HEK293 (cell line): ENCODE measurements around the gene HS6ST3.
A peak's percentile ranks its signal among the peaks of the same experiment; 100 is the strongest.

Experiments used
- CTCF ChIA-PET: fragments of 350-600 bp; formaldehyde crosslinking; extraction: SDS; loops from one replicate; lab custom pipeline; 2021; ENCODE audit warnings: antibody characterized with exemption; lab: Yijun Ruan, JAX
- POLR2A ChIA-PET: fragments of 300-600 bp; formaldehyde crosslinking; extraction: SDS; loops from one replicate; lab custom pipeline; 2020; ENCODE audit warnings: antibody characterized with exemption, inconsistent platforms; lab: Yijun Ruan, JAX
- H3K27ac ChIP-seq: fragments of 200-500 bp; sonication (Bioruptor generic); 2 replicates; pipeline ENCODE4 v1.5.1; 2014; ENCODE audit warnings: low read depth, low read length, control low read depth, inconsistent platforms; ENCODE audit errors: extremely low read depth
- H3K36me3 ChIP-seq, 2 experiments: fragments of 200-500 bp in 1 of 2; sonication (Bioruptor generic) in 1 of 2; 1 replicate in 1 of 2; 2 replicates in 1 of 2; pipeline ENCODE4 v1.5.1; 2014 to 2017; ENCODE audit warnings: inconsistent platforms in 2 of 2, low read length in 2 of 2; ENCODE audit not compliant: control insufficient read depth in 2 of 2, insufficient read depth in 1 of 2
- H3K4me1 ChIP-seq: fragments of 200-500 bp; sonication (Bioruptor generic); 2 replicates; pipeline ENCODE4 v1.5.1; 2014; ENCODE audit warnings: mild to moderate bottlenecking, low read length, inconsistent platforms; ENCODE audit not compliant: control insufficient read depth, insufficient read depth
- H3K4me3 ChIP-seq: 2 replicates; pipeline ENCODE4 v1.5.1; 2011; ENCODE audit warnings: low read depth, mild to moderate bottlenecking, control low read depth, low read length, moderate library complexity
- H3K9me3 ChIP-seq: fragments of 200-500 bp; sonication (Bioruptor generic); 2 replicates; pipeline ENCODE4 v1.5.1; 2014; ENCODE audit warnings: low read depth, low read length, inconsistent platforms; ENCODE audit not compliant: control insufficient read depth, insufficient read depth
- REPIN1 ChIP-seq: fragments of 450-650 bp; formaldehyde crosslinking; IDR thresholded peaks from 2 replicates; pipeline ENCODE4 v1.5.1; 2017; ENCODE audit warnings: missing biosample characterization, missing genetic modification characterization, low read depth
- SCRT1 ChIP-seq: fragments of 450-650 bp; formaldehyde crosslinking; IDR thresholded peaks from 2 replicates; pipeline ENCODE4 v1.5.1; 2016; ENCODE audit warnings: missing biosample characterization, missing genetic modification characterization, borderline replicate concordance
- SCRT2 ChIP-seq: fragments of 450-650 bp; formaldehyde crosslinking; IDR thresholded peaks from 2 replicates; pipeline ENCODE4 v1.5.1; 2016; ENCODE audit warnings: missing biosample characterization, missing genetic modification characterization
- TRIM28 ChIP-seq: IDR thresholded peaks from 2 replicates; pipeline ENCODE4 v1.6.1; 2011; ENCODE audit warnings: low read length, control low read depth, borderline replicate concordance
- ZFP41 ChIP-seq: fragments of 450-650 bp; formaldehyde crosslinking; IDR thresholded peaks from 2 replicates; pipeline ENCODE4 v1.5.1; 2016; ENCODE audit warnings: missing biosample characterization, missing genetic modification characterization, borderline replicate concordance
- ZNF19 ChIP-seq: fragments of 450-650 bp; formaldehyde crosslinking; IDR thresholded peaks from 2 replicates; pipeline ENCODE4; 2016; ENCODE audit warnings: missing biosample characterization, missing genetic modification characterization, low read depth
- ZNF211 ChIP-seq: fragments of 450-650 bp; formaldehyde crosslinking; IDR thresholded peaks from 2 replicates; pipeline ENCODE4 v1.5.1; 2016; ENCODE audit warnings: low read depth, missing biosample characterization, missing genetic modification characterization
- ZNF311 ChIP-seq: fragments of 450-650 bp; formaldehyde crosslinking; IDR thresholded peaks from 2 replicates; pipeline ENCODE4 v1.5.1; 2017; ENCODE audit warnings: missing biosample characterization, missing genetic modification characterization, borderline replicate concordance
- ZNF558 ChIP-seq: fragments of 450-650 bp; formaldehyde crosslinking; IDR thresholded peaks from 2 replicates; pipeline ENCODE4 v1.5.1; 2016; ENCODE audit warnings: missing biosample characterization, missing genetic modification characterization
- ZNF654 ChIP-seq: fragments of 450-650 bp; formaldehyde crosslinking; IDR thresholded peaks from 2 replicates; pipeline ENCODE4 v1.5.1; 2016; ENCODE audit warnings: low read depth, missing biosample characterization, missing genetic modification characterization
- ZNF837 ChIP-seq: fragments of 450-650 bp; formaldehyde crosslinking; IDR thresholded peaks from 2 replicates; pipeline ENCODE4 v1.5.1; 2016; ENCODE audit warnings: missing biosample characterization, missing genetic modification characterization
- TF ChIP-seq, protein P1 (sequence below): fragments of 450-650 bp; formaldehyde crosslinking; IDR thresholded peaks from 2 replicates; pipeline ENCODE4 v1.5.1; 2016; ENCODE audit warnings: missing biosample characterization, missing genetic modification characterization, low read depth
- TF ChIP-seq, protein P2 (sequence below): fragments of 450-650 bp; formaldehyde crosslinking; IDR thresholded peaks from 2 replicates; pipeline ENCODE4 v1.5.1; 2016; ENCODE audit warnings: missing biosample characterization, missing genetic modification characterization
- TF ChIP-seq, protein P3 (sequence below): fragments of 450-650 bp; formaldehyde crosslinking; IDR thresholded peaks from 2 replicates; pipeline ENCODE4 v1.5.1; 2016; ENCODE audit warnings: missing biosample characterization, missing genetic modification characterization

The HS6ST3 gene

DNA sequence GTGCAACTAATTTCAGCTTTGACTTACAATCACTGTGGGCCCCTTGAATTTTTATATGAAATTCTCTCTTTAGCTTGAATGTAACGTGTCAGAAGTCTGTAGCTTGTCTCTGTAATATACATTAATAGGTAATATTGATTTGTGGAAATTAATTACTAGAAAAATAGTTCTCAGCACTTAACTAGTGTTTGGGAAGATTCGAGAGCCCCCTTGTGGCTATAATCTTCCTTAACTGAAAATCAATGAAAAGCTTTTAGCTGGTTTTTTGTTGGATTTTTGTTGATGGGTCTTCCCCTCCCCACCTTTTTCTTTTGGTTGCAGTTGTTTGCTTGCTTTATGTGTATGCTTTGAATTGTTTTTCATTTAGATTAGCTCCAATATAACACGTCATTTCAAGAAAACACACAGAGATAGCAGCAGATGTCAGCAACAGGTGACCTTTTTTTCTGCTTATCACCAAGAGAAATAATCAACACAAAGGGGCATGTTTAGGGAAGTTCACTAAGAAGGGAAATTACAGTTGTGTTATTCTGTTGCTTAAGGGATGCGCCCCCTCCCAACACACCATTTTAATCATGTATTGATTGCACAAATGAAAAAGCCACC lies 727.5 kb downstream of the HS6ST3 start:
- Histone ChIP-seq H3K27ac (no peak overlapping the region), H3K4me3 (no peak overlapping the region), H3K9me3 (no peaks in the 10 kb centered on the region), H3K36me3 (no peaks in the 10 kb centered on the region), H3K4me1 (no peaks in the 10 kb centered on the region)
- TF ChIP-seq ZFP41 (tag by site-specific recombination) (no peak), SCRT1 (peak; percentile 68; the same call in 1 of the 2 replicates), ZNF837 (no peak), SCRT2 (tag by site-specific recombination) (peak; percentile 96), TRIM28 (no peak), ZNF654 (peak; percentile 32), ZNF311 (tag by site-specific recombination) (no peak)
- TF ChIP-seq, protein P1, sequence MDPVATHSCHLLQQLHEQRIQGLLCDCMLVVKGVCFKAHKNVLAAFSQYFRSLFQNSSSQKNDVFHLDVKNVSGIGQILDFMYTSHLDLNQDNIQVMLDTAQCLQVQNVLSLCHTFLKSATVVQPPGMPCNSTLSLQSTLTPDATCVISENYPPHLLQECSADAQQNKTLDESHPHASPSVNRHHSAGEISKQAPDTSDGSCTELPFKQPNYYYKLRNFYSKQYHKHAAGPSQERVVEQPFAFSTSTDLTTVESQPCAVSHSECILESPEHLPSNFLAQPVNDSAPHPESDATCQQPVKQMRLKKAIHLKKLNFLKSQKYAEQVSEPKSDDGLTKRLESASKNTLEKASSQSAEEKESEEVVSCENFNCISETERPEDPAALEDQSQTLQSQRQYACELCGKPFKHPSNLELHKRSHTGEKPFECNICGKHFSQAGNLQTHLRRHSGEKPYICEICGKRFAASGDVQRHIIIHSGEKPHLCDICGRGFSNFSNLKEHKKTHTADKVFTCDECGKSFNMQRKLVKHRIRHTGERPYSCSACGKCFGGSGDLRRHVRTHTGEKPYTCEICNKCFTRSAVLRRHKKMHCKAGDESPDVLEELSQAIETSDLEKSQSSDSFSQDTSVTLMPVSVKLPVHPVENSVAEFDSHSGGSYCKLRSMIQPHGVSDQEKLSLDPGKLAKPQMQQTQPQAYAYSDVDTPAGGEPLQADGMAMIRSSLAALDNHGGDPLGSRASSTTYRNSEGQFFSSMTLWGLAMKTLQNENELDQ (tag by site-specific recombination), result no peak
- POLR2A ChIA-PET, result no interaction called here
- CTCF ChIA-PET, result interaction anchor here (0.5 to 3.1 kb wide), 26 partner anchors 8 to 1069 kb away, joined by 3 to 40 read pairs (median 4); no protein-coding TSS in a partner anchor

DNA sequence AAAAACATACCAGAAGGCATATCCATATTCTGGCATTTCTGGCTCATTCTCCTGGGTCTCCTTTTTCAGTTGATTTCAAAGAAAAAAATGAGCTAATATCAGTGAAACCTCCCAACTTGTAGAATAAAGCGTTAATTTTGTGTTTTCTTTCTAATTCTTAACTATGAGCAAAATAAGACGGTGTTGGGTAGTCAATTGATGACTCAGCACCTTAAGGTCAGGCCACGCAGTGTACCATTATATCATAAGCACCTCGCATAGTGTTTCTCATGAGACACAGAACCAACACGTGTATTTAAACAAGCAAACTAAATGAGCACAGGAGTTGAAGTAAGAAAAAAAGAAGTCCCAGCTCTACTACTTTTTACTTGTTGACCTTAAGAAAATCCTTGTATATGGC lies 729.5 kb downstream of the HS6ST3 start:
- H3K27ac ChIP-seq, result no peak overlapping the region
- POLR2A ChIA-PET, result no interaction called here
- H3K4me3 ChIP-seq, result no peak overlapping the region
- no peaks in the 10 kb centered on the region for H3K4me1 ChIP-seq
- TF ChIP-seq REPIN1 (no peak), ZNF211 (tag by site-specific recombination) (no peak), ZNF19 (tag by site-specific recombination) (no peak), ZNF558 (tag by site-specific recombination) (no peak)
- TF ChIP-seq, protein P2, sequence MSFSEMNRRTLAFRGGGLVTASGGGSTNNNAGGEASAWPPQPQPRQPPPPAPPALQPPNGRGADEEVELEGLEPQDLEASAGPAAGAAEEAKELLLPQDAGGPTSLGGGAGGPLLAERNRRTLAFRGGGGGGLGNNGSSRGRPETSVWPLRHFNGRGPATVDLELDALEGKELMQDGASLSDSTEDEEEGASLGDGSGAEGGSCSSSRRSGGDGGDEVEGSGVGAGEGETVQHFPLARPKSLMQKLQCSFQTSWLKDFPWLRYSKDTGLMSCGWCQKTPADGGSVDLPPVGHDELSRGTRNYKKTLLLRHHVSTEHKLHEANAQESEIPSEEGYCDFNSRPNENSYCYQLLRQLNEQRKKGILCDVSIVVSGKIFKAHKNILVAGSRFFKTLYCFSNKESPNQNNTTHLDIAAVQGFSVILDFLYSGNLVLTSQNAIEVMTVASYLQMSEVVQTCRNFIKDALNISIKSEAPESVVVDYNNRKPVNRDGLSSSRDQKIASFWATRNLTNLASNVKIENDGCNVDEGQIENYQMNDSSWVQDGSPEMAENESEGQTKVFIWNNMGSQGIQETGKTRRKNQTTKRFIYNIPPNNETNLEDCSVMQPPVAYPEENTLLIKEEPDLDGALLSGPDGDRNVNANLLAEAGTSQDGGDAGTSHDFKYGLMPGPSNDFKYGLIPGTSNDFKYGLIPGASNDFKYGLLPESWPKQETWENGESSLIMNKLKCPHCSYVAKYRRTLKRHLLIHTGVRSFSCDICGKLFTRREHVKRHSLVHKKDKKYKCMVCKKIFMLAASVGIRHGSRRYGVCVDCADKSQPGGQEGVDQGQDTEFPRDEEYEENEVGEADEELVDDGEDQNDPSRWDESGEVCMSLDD (tag by site-specific recombination), result no peak
- TF ChIP-seq, protein P3, sequence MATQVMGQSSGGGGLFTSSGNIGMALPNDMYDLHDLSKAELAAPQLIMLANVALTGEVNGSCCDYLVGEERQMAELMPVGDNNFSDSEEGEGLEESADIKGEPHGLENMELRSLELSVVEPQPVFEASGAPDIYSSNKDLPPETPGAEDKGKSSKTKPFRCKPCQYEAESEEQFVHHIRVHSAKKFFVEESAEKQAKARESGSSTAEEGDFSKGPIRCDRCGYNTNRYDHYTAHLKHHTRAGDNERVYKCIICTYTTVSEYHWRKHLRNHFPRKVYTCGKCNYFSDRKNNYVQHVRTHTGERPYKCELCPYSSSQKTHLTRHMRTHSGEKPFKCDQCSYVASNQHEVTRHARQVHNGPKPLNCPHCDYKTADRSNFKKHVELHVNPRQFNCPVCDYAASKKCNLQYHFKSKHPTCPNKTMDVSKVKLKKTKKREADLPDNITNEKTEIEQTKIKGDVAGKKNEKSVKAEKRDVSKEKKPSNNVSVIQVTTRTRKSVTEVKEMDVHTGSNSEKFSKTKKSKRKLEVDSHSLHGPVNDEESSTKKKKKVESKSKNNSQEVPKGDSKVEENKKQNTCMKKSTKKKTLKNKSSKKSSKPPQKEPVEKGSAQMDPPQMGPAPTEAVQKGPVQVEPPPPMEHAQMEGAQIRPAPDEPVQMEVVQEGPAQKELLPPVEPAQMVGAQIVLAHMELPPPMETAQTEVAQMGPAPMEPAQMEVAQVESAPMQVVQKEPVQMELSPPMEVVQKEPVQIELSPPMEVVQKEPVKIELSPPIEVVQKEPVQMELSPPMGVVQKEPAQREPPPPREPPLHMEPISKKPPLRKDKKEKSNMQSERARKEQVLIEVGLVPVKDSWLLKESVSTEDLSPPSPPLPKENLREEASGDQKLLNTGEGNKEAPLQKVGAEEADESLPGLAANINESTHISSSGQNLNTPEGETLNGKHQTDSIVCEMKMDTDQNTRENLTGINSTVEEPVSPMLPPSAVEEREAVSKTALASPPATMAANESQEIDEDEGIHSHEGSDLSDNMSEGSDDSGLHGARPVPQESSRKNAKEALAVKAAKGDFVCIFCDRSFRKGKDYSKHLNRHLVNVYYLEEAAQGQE, result no peak
- no peaks in the 10 kb centered on the region for H3K36me3 ChIP-seq
- H3K9me3 ChIP-seq, result no peaks in the 10 kb centered on the region
- CTCF ChIA-PET, result interaction anchor here (0.6 to 3.1 kb wide), 8 partner anchors 23 to 800 kb away, joined by 3 to 40 read pairs (median 6); no protein-coding TSS in a partner anchor
